ENCODE data around the gene UPK2. TPM values are rescaled to one million over a fixed set of nuclear protein-coding genes. Genes with fewer than 3 reads are reported as not detected.

Gene UPK2
- total RNA-seq, 1 donor from 2014 or later, result not detected

- TF ChIP-seq, protein P1, sequence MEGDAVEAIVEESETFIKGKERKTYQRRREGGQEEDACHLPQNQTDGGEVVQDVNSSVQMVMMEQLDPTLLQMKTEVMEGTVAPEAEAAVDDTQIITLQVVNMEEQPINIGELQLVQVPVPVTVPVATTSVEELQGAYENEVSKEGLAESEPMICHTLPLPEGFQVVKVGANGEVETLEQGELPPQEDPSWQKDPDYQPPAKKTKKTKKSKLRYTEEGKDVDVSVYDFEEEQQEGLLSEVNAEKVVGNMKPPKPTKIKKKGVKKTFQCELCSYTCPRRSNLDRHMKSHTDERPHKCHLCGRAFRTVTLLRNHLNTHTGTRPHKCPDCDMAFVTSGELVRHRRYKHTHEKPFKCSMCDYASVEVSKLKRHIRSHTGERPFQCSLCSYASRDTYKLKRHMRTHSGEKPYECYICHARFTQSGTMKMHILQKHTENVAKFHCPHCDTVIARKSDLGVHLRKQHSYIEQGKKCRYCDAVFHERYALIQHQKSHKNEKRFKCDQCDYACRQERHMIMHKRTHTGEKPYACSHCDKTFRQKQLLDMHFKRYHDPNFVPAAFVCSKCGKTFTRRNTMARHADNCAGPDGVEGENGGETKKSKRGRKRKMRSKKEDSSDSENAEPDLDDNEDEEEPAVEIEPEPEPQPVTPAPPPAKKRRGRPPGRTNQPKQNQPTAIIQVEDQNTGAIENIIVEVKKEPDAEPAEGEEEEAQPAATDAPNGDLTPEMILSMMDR (conservative IDR thresholded peaks at IDR 0.05), result no peak
- peak overlapping the region; percentile 95 for H3K27ac Mint-ChIP-seq (ENCODE audit: unreplicated experiment)
- no peaks in the 10 kb centered on the region for H3K36me3 Mint-ChIP-seq (ENCODE audit: low read depth)
- no peak for DNase-seq (ENCODE audit: low read depth, low spot score)
- no peaks in the 10 kb centered on the region for H3K27me3 Mint-ChIP-seq (ENCODE audit: low read depth)
- H3K9me3 Mint-ChIP-seq, result no peaks in the 10 kb centered on the region
- H3K4me3 Mint-ChIP-seq, result peak overlapping the region; percentile 50
- H3K4me1 Mint-ChIP-seq, result peaks cover 88% of the 10 kb centered on the region
Observed at GRCh38 chr11:118915941-118916841, 39.9 kb upstream of the UPK2 start.

DNA sequence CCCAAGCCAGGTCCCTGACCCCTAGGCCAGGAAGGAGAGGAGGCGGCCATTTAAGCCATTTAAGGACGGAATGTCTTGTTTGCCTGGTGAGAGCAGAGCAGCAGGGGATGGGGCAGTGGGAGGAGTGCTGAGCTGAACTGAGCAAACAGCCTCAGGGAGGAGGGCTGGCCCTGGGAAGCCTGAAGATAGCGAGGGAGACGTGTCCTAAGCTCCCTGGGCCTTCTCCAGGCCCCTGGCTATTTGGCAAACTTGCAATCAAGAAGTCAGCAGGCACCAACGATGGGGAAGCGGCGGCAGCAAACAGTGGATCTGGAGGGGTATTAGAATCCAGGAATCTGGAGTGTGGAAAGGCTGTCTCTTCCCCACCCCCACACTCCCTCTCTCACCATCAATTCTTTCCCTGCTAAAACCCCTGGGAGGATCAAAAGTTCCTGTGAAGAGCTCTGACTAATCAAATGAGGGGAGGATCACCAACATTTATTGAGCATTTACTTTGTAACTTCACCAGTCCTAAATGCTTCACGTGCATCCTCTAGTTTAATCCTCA, 39.2 kb upstream of the UPK2 start:
- H3K36me3 Mint-ChIP-seq (ENCODE audit: low read depth), result no peaks in the 10 kb centered on the region
- DNase-seq (ENCODE audit: low read depth, low spot score), result no peak

GRCh38 chr11:118917481-118918127, 38.5 kb upstream of the UPK2 start:
- no peak for DNase-seq (ENCODE audit: low read depth, low spot score)
- Mint-ChIP-seq H3K36me3 (ENCODE audit: low read depth) (no peaks in the 10 kb centered on the region), H3K4me3 (peak overlapping the region; percentile 80), H3K27me3 (ENCODE audit: low read depth) (no peaks in the 10 kb centered on the region), H3K4me1 (peaks cover 80% of the 10 kb centered on the region), H3K27ac (ENCODE audit: unreplicated experiment) (peak overlapping the region; percentile 97), H3K9me3 (no peaks in the 10 kb centered on the region)
- TF ChIP-seq, protein P1 (conservative IDR thresholded peaks at IDR 0.05), result no peak

More for the DNA sequence above, 39.2 kb upstream of the UPK2 start:
- H3K27ac Mint-ChIP-seq (ENCODE audit: unreplicated experiment), result no peak overlapping the region
- TF ChIP-seq, protein P1 (conservative IDR thresholded peaks at IDR 0.05), result no peak
- H3K4me3 Mint-ChIP-seq, result peak overlapping the region; percentile 50
- no peaks in the 10 kb centered on the region for H3K9me3 Mint-ChIP-seq
- no peaks in the 10 kb centered on the region for H3K27me3 Mint-ChIP-seq (ENCODE audit: low read depth)
- peaks cover 87% of the 10 kb centered on the region for H3K4me1 Mint-ChIP-seq

DNA sequence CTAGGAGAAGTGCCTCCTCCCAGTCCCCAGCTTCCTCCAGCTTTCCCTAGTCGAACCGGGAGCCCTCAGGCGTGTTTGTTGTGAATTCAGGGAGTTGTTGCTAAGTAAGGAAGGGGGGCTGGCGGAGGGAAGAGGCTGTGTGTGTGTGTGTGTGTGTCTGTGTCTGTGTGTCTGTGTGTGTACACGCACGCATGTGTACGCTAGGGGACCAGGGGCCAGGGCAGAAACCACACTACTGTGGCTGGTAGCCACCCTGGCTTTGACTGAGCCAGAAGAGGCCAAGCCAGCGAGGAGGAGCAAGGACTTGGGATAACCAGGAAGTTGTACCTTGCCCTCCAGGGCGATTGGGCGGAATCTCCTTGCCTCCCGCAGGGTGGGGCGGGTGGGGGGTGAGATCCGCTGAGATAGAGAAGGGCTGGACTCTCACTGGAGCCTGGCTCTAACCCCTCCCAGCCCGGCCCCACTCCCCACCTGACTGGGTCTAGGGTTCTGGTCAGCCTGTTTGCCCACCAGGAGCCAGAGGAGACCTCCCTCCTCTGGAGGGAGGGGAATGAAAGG, 37.9 kb upstream of the UPK2 start:
- TF ChIP-seq, protein P1 (conservative IDR thresholded peaks at IDR 0.05), result no peak
- H3K36me3 Mint-ChIP-seq (ENCODE audit: low read depth), result no peaks in the 10 kb centered on the region
- no peaks in the 10 kb centered on the region for H3K27me3 Mint-ChIP-seq (ENCODE audit: low read depth)
- no peak for DNase-seq (ENCODE audit: low read depth, low spot score)
- peak overlapping the region; percentile 97 for H3K27ac Mint-ChIP-seq (ENCODE audit: unreplicated experiment)
- peak overlapping the region; percentile 80 for H3K4me3 Mint-ChIP-seq
- peaks cover 77% of the 10 kb centered on the region for H3K4me1 Mint-ChIP-seq
- H3K9me3 Mint-ChIP-seq, result no peaks in the 10 kb centered on the region

DNA sequence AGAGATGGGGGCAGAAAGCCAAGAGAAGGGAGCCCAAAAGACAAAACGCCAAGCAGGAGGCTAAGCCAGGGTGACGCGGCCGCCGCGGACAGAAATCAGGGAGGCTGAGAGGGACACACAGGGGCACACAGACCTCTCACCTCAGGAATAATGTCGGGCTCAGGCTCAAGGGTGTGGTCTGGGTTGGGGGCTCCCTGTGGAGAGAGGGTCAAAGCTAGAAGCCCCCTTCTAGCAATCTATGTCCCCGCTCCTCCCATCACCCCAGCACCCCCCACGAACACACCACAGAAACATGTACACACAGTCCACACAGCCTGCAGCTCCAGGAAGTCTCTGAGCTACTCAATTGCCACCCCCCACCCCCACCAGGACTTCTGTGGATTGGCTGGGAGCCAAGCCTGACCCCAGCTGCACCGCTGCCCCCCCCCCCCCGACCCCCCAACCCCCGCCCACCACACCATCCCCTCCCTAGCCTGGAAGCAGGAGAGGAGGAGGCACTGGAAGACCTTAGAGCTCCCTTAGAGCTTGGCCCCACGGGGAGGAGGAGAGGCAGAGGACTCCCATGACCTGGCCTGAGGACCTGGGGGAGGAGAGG, 37.3 kb upstream of the UPK2 start:
- DNase-seq (ENCODE audit: low read depth, low spot score), result no peak
- TF ChIP-seq, protein P1 (conservative IDR thresholded peaks at IDR 0.05), result no peak
- Mint-ChIP-seq H3K27me3 (ENCODE audit: low read depth) (no peaks in the 10 kb centered on the region), H3K27ac (ENCODE audit: unreplicated experiment) (peak overlapping the region; percentile 50), H3K4me3 (peak overlapping the region; percentile 85), H3K9me3 (no peaks in the 10 kb centered on the region), H3K36me3 (ENCODE audit: low read depth) (no peaks in the 10 kb centered on the region), H3K4me1 (peaks cover 82% of the 10 kb centered on the region)

All from neural crest cell (in vitro differentiated cells).